Peyer's patch (tissue), 4 donors: Measurements from ENCODE around the gene UBP1.

Experiments used
- CTCF ChIP-seq, 6 experiments: fragments of 450-650 bp in 4 of 6; fragments of 200-600 bp in 2 of 6; sonication (generic) in 1 of 6; IDR thresholded peaks; one replicate each; pipeline ENCODE4 v1.5.1; 2017 to 2019; ENCODE audit warnings: antibody characterized with exemption in 6 of 6, mild to moderate bottlenecking in 3 of 6, moderate library complexity in 1 of 6
- POLR2A ChIP-seq, 2 donors: fragments of 450-650 bp; IDR thresholded peaks; one replicate each; pipeline ENCODE4 v1.5.1; 2017; ENCODE audit warnings: antibody characterized with exemption in 2 of 2, mild to moderate bottlenecking in 2 of 2, moderate library complexity in 2 of 2

DNA sequence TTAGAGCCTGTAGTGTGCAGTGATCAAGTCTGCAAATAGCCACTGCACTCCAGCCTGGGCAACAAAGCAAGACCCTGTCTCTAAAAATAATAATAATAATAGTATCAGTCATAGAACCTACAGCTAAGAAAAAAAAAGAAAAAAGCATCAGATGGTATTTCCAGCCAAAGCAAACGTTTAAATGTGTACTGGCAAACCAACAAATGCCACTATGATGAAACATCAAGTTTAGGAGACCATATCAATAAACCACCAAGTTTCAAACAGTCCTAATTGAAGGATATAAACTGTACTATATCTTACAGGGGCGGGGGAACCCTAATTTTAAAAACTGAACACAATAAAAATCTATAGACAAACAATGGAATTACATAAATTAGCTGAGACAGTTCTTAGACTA lies 6.4 kb downstream of the UBP1 start:
- TF ChIP-seq CTCF (IDR thresholded peaks at IDR 0.05) (no peak), POLR2A (IDR thresholded peaks at IDR 0.05) (no peak)
